HepG2 (cell line): ENCODE data around the gene POLD3. TPM values are rescaled to one million over a fixed set of nuclear protein-coding genes. Genes with fewer than 3 reads are reported as not detected.
A peak's percentile ranks its signal among the peaks of the same experiment; 100 is the strongest.

Source experiments
- ATAC-seq: fragments of 200-7000 bp; cut with Tn5 transposase; 3 replicates; pipeline ENCODE4 v1.9.1; 2020; ENCODE audit warnings: mild to moderate bottlenecking, moderate library complexity
- BruUV-seq: library from RNA; stranded (reverse); fragments of 400-500 nt; replicated peaks from 2 replicates; lab custom pipeline; 2021; lab: Mats Ljungman, UMichigan
- CTCF ChIA-PET: fragments of 300-600 bp; formaldehyde crosslinking; extraction: SDS; loops from one replicate; lab custom pipeline; 2021; ENCODE audit warnings: low total read pairs, inconsistent platforms, low intra/inter-chr PET ratio; lab: Yijun Ruan, JAX
- POLR2A ChIA-PET: fragments of 350-600 bp; sonication (Branson Sonifier 250); formaldehyde crosslinking; loops from one replicate; lab custom pipeline; 2020; ENCODE audit warnings: antibody characterized with exemption, inconsistent platforms; lab: Yijun Ruan, JAX
- DNase-seq: peaks from one replicate; pipeline ENCODE4 v3.0.0-alpha.2; 2015; ENCODE audit warnings: low spot score
- FAIRE-seq: peaks from 3 replicates; lab custom pipeline; 2011; peaks lifted over from hg19 to GRCh38; lab: Jason Lieb, UNC
- H2AFZ ChIP-seq: one replicate; pipeline ENCODE4 v1.6.1; 2011; ENCODE audit warnings: low read length, inconsistent platforms
- H3K27ac ChIP-seq: fragments of 300-600 bp; 3 replicates; pipeline ENCODE4 v1.8.0; 2011; ENCODE audit warnings: mixed run types, mild to moderate bottlenecking, mixed read lengths, low read length, inconsistent platforms; ENCODE audit not compliant: insufficient read depth; ENCODE audit errors: extremely low read length
- H3K27me3 ChIP-seq, 2 experiments: fragments of 200-600 bp in 1 of 2; 2 replicates in 1 of 2; 3 replicates in 1 of 2; pipeline versions ENCODE4 v1.6.0 to v1.8.0; 2011; ENCODE audit warnings: low read length in 2 of 2, mild to moderate bottlenecking in 2 of 2, moderate library complexity in 2 of 2, inconsistent platforms in 1 of 2; ENCODE audit not compliant: insufficient read depth in 2 of 2, control insufficient read depth in 1 of 2
- H3K36me3 ChIP-seq, 2 experiments: fragments of 200-600 bp in 1 of 2; replicated peaks in 1 of 2; 2 replicates in 1 of 2; 3 replicates in 1 of 2; pipeline versions ENCODE4 v1.5.1 to v1.8.0; 2011; ENCODE audit warnings: low read length in 2 of 2, inconsistent platforms in 1 of 2; ENCODE audit not compliant: insufficient read depth in 2 of 2, control insufficient read depth in 1 of 2
- H3K4me1 ChIP-seq: 2 replicates; pipeline ENCODE4 v1.5.1; 2012; ENCODE audit warnings: low read length, inconsistent platforms; ENCODE audit not compliant: insufficient read depth
- H3K4me2 ChIP-seq: 2 replicates; pipeline ENCODE4 v1.6.0; 2011; ENCODE audit warnings: low read depth, low read length, inconsistent platforms
- H3K4me3 ChIP-seq, 3 experiments: fragments of 200-600 bp in 1 of 3; sonication (generic), shearing (Covaris generic) in 1 of 3; replicated peaks in 1 of 3; 2 replicates each; pipeline ENCODE4 v1.5.1; 2011 to 2016; ENCODE audit warnings: low read length in 3 of 3, inconsistent platforms in 2 of 3, low read depth in 2 of 3, mild to moderate bottlenecking in 2 of 3, control low read depth in 1 of 3, mixed read lengths in 1 of 3; ENCODE audit not compliant: insufficient read depth in 1 of 3
- H3K79me2 ChIP-seq: one replicate; pipeline ENCODE4 v1.6.1; 2011; ENCODE audit warnings: low read length, inconsistent platforms; ENCODE audit not compliant: insufficient read depth
- H3K9ac ChIP-seq: 2 replicates; pipeline ENCODE4 v1.6.0; 2011; ENCODE audit warnings: mild to moderate bottlenecking, low read depth, low read length, inconsistent platforms; ENCODE audit not compliant: insufficient read depth
- H3K9me3 ChIP-seq: 2 replicates; pipeline ENCODE4 v1.5.1; 2012; ENCODE audit warnings: mild to moderate bottlenecking, low read length
- H4K20me1 ChIP-seq: 2 replicates; pipeline ENCODE4 v1.6.0; 2011; ENCODE audit warnings: inconsistent platforms, mild to moderate bottlenecking, low read length, moderate library complexity; ENCODE audit not compliant: insufficient read depth
- FLYWCH1 ChIP-seq: sonication (generic); formaldehyde crosslinking; IDR thresholded peaks from 2 replicates; pipeline ENCODE4 v1.8.1; 2023; ENCODE audit warnings: mild to moderate bottlenecking, missing genetic modification reagents
- IRF9 ChIP-seq: sonication (generic); formaldehyde crosslinking; IDR thresholded peaks from 2 replicates; pipeline ENCODE4 v1.8.0; 2022; ENCODE audit warnings: missing genetic modification reagents, mild to moderate bottlenecking, borderline replicate concordance
- KDM3A ChIP-seq: IDR thresholded peaks from 2 replicates; pipeline ENCODE4 v1.6.1; 2018; ENCODE audit warnings: low read depth, missing compliant biosample characterization
- PHF20 ChIP-seq: sonication (generic); formaldehyde crosslinking; IDR thresholded peaks from 2 replicates; pipeline ENCODE4 v1.5.0; 2020; ENCODE audit warnings: mild to moderate bottlenecking, missing genetic modification reagents
- PHF5A ChIP-seq: IDR thresholded peaks from one replicate; pipeline ENCODE4 v1.6.1; 2018; ENCODE audit warnings: low read depth, missing genetic modification reagents; ENCODE audit not compliant: unreplicated experiment
- ZKSCAN1 ChIP-seq: fragments of 150-350 bp; IDR thresholded peaks from 2 replicates; pipeline ENCODE4 v1.6.1; 2014; ENCODE audit warnings: low read length
- ZNF576 ChIP-seq: sonication (generic); formaldehyde crosslinking; IDR thresholded peaks from 2 replicates; pipeline ENCODE4 v1.4.0; 2020; ENCODE audit warnings: mild to moderate bottlenecking, missing genetic modification reagents
- ZNF83 ChIP-seq: sonication (generic); formaldehyde crosslinking; IDR thresholded peaks from 2 replicates; pipeline ENCODE4 v1.4.0; 2020; ENCODE audit warnings: missing genetic modification reagents, mild to moderate bottlenecking, borderline replicate concordance
- ZSCAN12 ChIP-seq: sonication (generic); formaldehyde crosslinking; IDR thresholded peaks from 2 replicates; pipeline ENCODE4 v1.9.0; 2021; ENCODE audit warnings: mild to moderate bottlenecking, missing genetic modification reagents
- WGBS: methylation state at CpG from one replicate; pipeline ENCODE4 v1.1.6; 2017; ENCODE audit warnings: low lambda C conversion rate; 5-methylcytosine and 5-hydroxymethylcytosine counted together
- in situ Hi-C: cut with HindIII; loops from 2 replicates; pipeline ENCODE4 v1.10.0; 2017; ENCODE audit warnings: low pct_unique_long_range_greater_than_20kb; ENCODE audit not compliant: extremely low pct_ligation_motif_present
- intact Hi-C: fragments of 100-400 bp; cut with micrococcal nuclease; formaldehyde crosslinking; loops from one replicate; pipeline ENCODE4 v1.10.0; 2022; ENCODE audit not compliant: unreplicated experiment
- polyA plus RNA-seq, 8 experiments: library from polyadenylated mRNA; depleted of rRNA in 3 of 8; stranded (reverse) in 7 of 8; unstranded in 1 of 8; fragments of >200 nt; fragmentation: Illumina TruSeq in 4 of 8; extraction: Trizol in 4 of 8; gene quantifications; 2 replicates each; pipeline versions ENCODE4 v1.2.1 to v1.2.3, GENCODE V29; 2011 to 2016; ENCODE audit warnings: low read depth in 4 of 8, missing spikeins in 1 of 8, mixed read lengths in 1 of 8; ENCODE audit not compliant: insufficient read depth in 1 of 8
- total RNA-seq, 5 experiments: library from RNA; depleted of rRNA; stranded (reverse); fragments of >200 nt; fragmentation: Illumina TruSeq; extraction: Trizol; gene quantifications; 2 replicates each; pipeline ENCODE4 v1.2.3, GENCODE V29; 2016; ENCODE audit warnings: low read depth in 1 of 5
- TF ChIP-seq, protein P1 (sequence below), 2 experiments: sonication (generic) in 1 of 2; formaldehyde crosslinking in 1 of 2; IDR thresholded peaks; 2 replicates each; pipeline versions ENCODE4 v1.5.1 to v1.6.1; 2011 to 2020; ENCODE audit warnings: borderline replicate concordance in 1 of 2, low read depth in 1 of 2, low read length in 1 of 2, mild to moderate bottlenecking in 1 of 2, missing genetic modification reagents in 1 of 2, moderate library complexity in 1 of 2
- TF ChIP-seq, protein P2 (sequence below): sonication (generic); formaldehyde crosslinking; IDR thresholded peaks from 2 replicates; pipeline ENCODE4 v1.5.0; 2020; ENCODE audit warnings: missing genetic modification reagents, mild to moderate bottlenecking, borderline replicate concordance
- TF ChIP-seq, protein P3 (sequence below): sonication (generic); formaldehyde crosslinking; IDR thresholded peaks from 2 replicates; pipeline ENCODE4 v1.8.0; 2022; ENCODE audit warnings: missing genetic modification reagents, mild to moderate bottlenecking, inconsistent platforms, borderline replicate concordance

The POLD3 gene
- total and polyA plus RNA-seq, 2 of the 13 experiments (the other 11 are each of a cell fraction or from before 2014, with no cell fraction given): 6.3 to 18.9 TPM

- FAIRE-seq (no peak), ATAC-seq (no peak), DNase-seq (no peak)
- H3K4me3 ChIP-seq: no peak overlapping the region
- ChIA-PET POLR2A (no interaction called here), CTCF (no interaction called here)
- TF ChIP-seq PHF5A (CRISPR knock-in tag) (no peak), ZKSCAN1 (peak; percentile 64)
- TF ChIP-seq, protein P1, sequence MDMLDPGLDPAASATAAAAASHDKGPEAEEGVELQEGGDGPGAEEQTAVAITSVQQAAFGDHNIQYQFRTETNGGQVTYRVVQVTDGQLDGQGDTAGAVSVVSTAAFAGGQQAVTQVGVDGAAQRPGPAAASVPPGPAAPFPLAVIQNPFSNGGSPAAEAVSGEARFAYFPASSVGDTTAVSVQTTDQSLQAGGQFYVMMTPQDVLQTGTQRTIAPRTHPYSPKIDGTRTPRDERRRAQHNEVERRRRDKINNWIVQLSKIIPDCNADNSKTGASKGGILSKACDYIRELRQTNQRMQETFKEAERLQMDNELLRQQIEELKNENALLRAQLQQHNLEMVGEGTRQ (IDR thresholded peaks at IDR 0.05; ENCODE audit: low read depth, low read length): no peak
- TF ChIP-seq, protein P1 (CRISPR knock-in tag; IDR thresholded peaks at IDR 0.05; ENCODE audit: borderline replicate concordance): no peak
- H3K27ac ChIP-seq: no peak overlapping the region
- H3K9ac ChIP-seq: no peak overlapping the region
- no peaks in the 10 kb centered on the region for H3K4me1 ChIP-seq
- intact Hi-C loops (no loop called here), in situ Hi-C loops (loop anchor here (10.0 kb wide), 1 partner anchor 87 kb away; the partner anchor contains the start of gene KCNE3)
- no peaks in the 10 kb centered on the region for H4K20me1 ChIP-seq
- BruUV-seq: no TSS peak
- no peaks in the 10 kb centered on the region for H3K36me3 ChIP-seq
- H3K9me3 ChIP-seq: no peaks in the 10 kb centered on the region
- no peaks in the 10 kb centered on the region for H3K79me2 ChIP-seq
- H2AFZ ChIP-seq: no peak overlapping the region
- H3K27me3 ChIP-seq: peaks cover 0 to 7% of the 10 kb centered on the region in 2 experiments; a peak in 1 of 5 replicates
- H3K4me2 ChIP-seq: no peak overlapping the region
Measured at GRCh38 chr11:74551754-74552145, 40.6 kb upstream of the POLD3 start.

- no peak overlapping the region for H3K4me3 ChIP-seq
- H3K27me3 ChIP-seq: no peaks in the 10 kb centered on the region; a peak in 1 of 5 replicates
- POLR2A ChIA-PET: no interaction called here
- peaks cover 9% of the 10 kb centered on the region; the same call in 1 of the 2 replicates for H3K9me3 ChIP-seq
- DNase-seq: no peak
- no TSS peak for BruUV-seq
- no peak overlapping the region for H3K9ac ChIP-seq
- peaks cover 31% of the 10 kb centered on the region for H3K4me1 ChIP-seq
- CTCF ChIA-PET: no interaction called here
- intact Hi-C loops (no loop called here), in situ Hi-C loops (loop anchor here (10.0 kb wide), 1 partner anchor 93 kb away; the partner anchor contains the start of gene KCNE3)
- H3K4me2 ChIP-seq: no peak overlapping the region
- peak overlapping the region; percentile 42 for H2AFZ ChIP-seq
- whole genome bisulfite sequencing: 69% methylated on average over 3 of the region's 3 CpGs
- H3K27ac ChIP-seq: no peak overlapping the region
- H4K20me1 ChIP-seq: no peaks in the 10 kb centered on the region
- ATAC-seq: no peak
- H3K36me3 ChIP-seq: no peaks in the 10 kb centered on the region
- FAIRE-seq: no peak
- H3K79me2 ChIP-seq: no peaks in the 10 kb centered on the region
- TF ChIP-seq ZNF83 (CRISPR knock-in tag) (no peak), ZNF576 (CRISPR knock-in tag) (no peak), KDM3A (CRISPR knock-in tag) (no peak), ZSCAN12 (CRISPR knock-in tag) (no peak), IRF9 (CRISPR knock-in tag) (no peak), PHF20 (CRISPR knock-in tag) (no peak), FLYWCH1 (no peak)
- TF ChIP-seq, protein P2, sequence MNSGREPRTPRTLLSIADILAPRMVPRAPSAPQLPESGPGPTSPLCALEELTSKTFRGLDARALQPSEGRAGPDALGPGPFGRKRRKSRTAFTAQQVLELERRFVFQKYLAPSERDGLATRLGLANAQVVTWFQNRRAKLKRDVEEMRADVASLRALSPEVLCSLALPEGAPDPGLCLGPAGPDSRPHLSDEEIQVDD: no peak
- TF ChIP-seq, protein P3, sequence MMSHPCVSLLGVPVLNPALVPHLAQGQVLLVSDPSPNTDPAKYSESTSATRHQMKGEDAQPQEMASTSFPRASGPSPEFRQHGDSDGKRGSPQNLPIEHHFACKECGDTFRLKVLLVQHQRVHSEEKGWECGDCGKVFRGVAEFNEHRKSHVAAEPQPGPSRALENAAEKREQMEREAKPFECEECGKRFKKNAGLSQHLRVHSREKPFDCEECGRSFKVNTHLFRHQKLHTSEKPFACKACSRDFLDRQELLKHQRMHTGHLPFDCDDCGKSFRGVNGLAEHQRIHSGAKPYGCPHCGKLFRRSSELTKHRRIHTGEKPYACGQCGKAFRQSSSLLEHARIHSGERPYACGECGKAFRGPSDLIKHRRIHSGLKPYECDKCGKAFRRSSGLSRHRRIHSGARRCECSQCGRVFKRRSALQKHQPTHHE (CRISPR knock-in tag): no peak
Measured at GRCh38 chr11:74557526-74557925, 34.9 kb upstream of the POLD3 start.
